Endometrial microvascular endothelial cells (primary cell): ENCODE data around the gene CGNL1. TPM values are rescaled to one million over a fixed set of nuclear protein-coding genes. Genes with fewer than 3 reads are reported as not detected.

Experiments used
- in situ Hi-C: cut with HindIII; loops from 2 replicates; pipeline ENCODE4 v1.10.0; 2017; ENCODE audit warnings: low sequenced_read_pairs, low pct_unique_long_range_greater_than_20kb; ENCODE audit errors: inconsistent ontology term
- total RNA-seq: library from RNA; depleted of rRNA; stranded (reverse); fragments of >200 nt; gene quantifications from one replicate; pipeline ENCODE4 v1.2.3, GENCODE V29; 2015; ENCODE audit errors: inconsistent ontology term

Gene CGNL1
- total RNA-seq, 1 donor from 2014 or later, result 3.3 TPM

GRCh38 chr15:57504599-57504940, 128.3 kb downstream of the CGNL1 start:
- in situ Hi-C loops, result no loop called here

- in situ Hi-C loops, result no loop called here
These were observed 128.9 kb downstream of the CGNL1 start for GRCh38 chr15:57505056-57505715.

- in situ Hi-C loops, result no loop called here
These were observed 129.7 kb downstream of the CGNL1 start for GRCh38 chr15:57505949-57506391.

- in situ Hi-C loops, result no loop called here
These were observed 130.1 kb downstream of the CGNL1 start for GRCh38 chr15:57506422-57506821.

- in situ Hi-C loops, result no loop called here
These were observed 130.8 kb downstream of the CGNL1 start for GRCh38 chr15:57507111-57507510.

- in situ Hi-C loops, result no loop called here
These were observed 132.8 kb downstream of the CGNL1 start for GRCh38 chr15:57509126-57509525.

GRCh38 chr15:57509965-57510364, 133.7 kb downstream of the CGNL1 start:
- in situ Hi-C loops, result no loop called here

- in situ Hi-C loops, result no loop called here
These were observed 134.3 kb downstream of the CGNL1 start for GRCh38 chr15:57510647-57511046.

GRCh38 chr15:57516327-57517029, 140.2 kb downstream of the CGNL1 start:
- in situ Hi-C loops, result no loop called here

- in situ Hi-C loops, result no loop called here
These were observed 140.8 kb downstream of the CGNL1 start for GRCh38 chr15:57517030-57517671.

- in situ Hi-C loops, result no loop called here
These were observed 142.6 kb downstream of the CGNL1 start for GRCh38 chr15:57518779-57519405.

- in situ Hi-C loops, result no loop called here
These were observed 143.5 kb downstream of the CGNL1 start for GRCh38 chr15:57519806-57520205.

GRCh38 chr15:57521503-57521902, 145.2 kb downstream of the CGNL1 start:
- in situ Hi-C loops, result no loop called here

- in situ Hi-C loops, result no loop called here
These were observed 145.8 kb downstream of the CGNL1 start for GRCh38 chr15:57522148-57522547.

GRCh38 chr15:57525581-57525980, 149.3 kb downstream of the CGNL1 start:
- in situ Hi-C loops, result no loop called here

GRCh38 chr15:57526076-57526475, 149.8 kb downstream of the CGNL1 start:
- in situ Hi-C loops, result no loop called here

- in situ Hi-C loops, result no loop called here
These were observed 150.3 kb downstream of the CGNL1 start for GRCh38 chr15:57526615-57527014.

- in situ Hi-C loops, result no loop called here
These were observed 151.2 kb downstream of the CGNL1 start for GRCh38 chr15:57527382-57528091.

- in situ Hi-C loops, result no loop called here
These were observed 152.7 kb downstream of the CGNL1 start for GRCh38 chr15:57528940-57529565.
